Stomach smooth muscle (tissue), 2 donors: ENCODE results near the gene TNK2.
A peak's percentile ranks its signal among the peaks of the same experiment; 100 is the strongest.
"Not testable (repeated sequence)": the region's sequence is repeated elsewhere in the genome, so short reads cannot be mapped to it uniquely, and the experiment has no call there.

Experiments
- H3K27ac ChIP-seq: one replicate; pipeline ENCODE4 v1.7.0; 2013; ENCODE audit warnings: mild to moderate bottlenecking, low read length, inconsistent platforms
- H3K27me3 ChIP-seq, 2 donors: one replicate each; pipeline ENCODE4 v1.7.0; 2013; ENCODE audit warnings: low read length in 2 of 2; ENCODE audit not compliant: insufficient read depth in 2 of 2, control insufficient read depth in 1 of 2
- H3K36me3 ChIP-seq, 2 donors: one replicate each; pipeline ENCODE4 v1.7.0; 2013; ENCODE audit warnings: low read length in 2 of 2; ENCODE audit not compliant: control insufficient read depth in 2 of 2, insufficient read depth in 2 of 2
- H3K4me1 ChIP-seq: one replicate; pipeline ENCODE4 v1.7.0; 2013; ENCODE audit warnings: low read length; ENCODE audit not compliant: control insufficient read depth, insufficient read depth
- H3K4me3 ChIP-seq, 2 donors: one replicate each; pipeline ENCODE4 v1.7.0; 2013; ENCODE audit warnings: low read length in 2 of 2
- H3K9ac ChIP-seq, 2 donors: one replicate each; pipeline ENCODE4 v1.7.0; 2013; ENCODE audit warnings: low read length in 2 of 2, mild to moderate bottlenecking in 1 of 2
- H3K9me3 ChIP-seq, 2 donors: one replicate each; pipeline ENCODE4 v1.7.0; 2013; ENCODE audit warnings: low read length in 2 of 2; ENCODE audit not compliant: control insufficient read depth in 2 of 2
- donor health status: healthy.
- donor health status: Pancreatic carcinoma.

TNK2 gene

GRCh38 chr3:195907934-195908693, at the start of gene TNK2:
Gene TNK2, minus strand, starts transcription at chr3:195908551. Its CDS starts 19,963 bp downstream, at chr3:195888588.
- Histone ChIP-seq H3K4me1 (peaks cover 34% of the 10 kb centered on the region), H3K27ac (no peak within 1 kb of the TSS), H3K9me3 (no peaks in the 10 kb centered on the region), H3K36me3 (no peaks in the 10 kb centered on the region), H3K4me3 (peak within 1 kb of the TSS; percentile 72 to 78), H3K9ac (peak within 1 kb of the TSS; percentile 53 to 58), H3K27me3 (no peaks in the 10 kb centered on the region)

GRCh38 chr3:195956577-195956976, 48.2 kb upstream of the TNK2 start:
- no peaks in the 10 kb centered on the region for H3K27me3 ChIP-seq

GRCh38 chr3:195955416-195955841, 47.1 kb upstream of the TNK2 start:
- not testable (repeated sequence) for H3K4me1 ChIP-seq, H3K9me3 ChIP-seq, H3K27ac ChIP-seq, H3K36me3 ChIP-seq, H3K9ac ChIP-seq, H3K4me3 ChIP-seq, H3K27me3 ChIP-seq

More at GRCh38 chr3:195956577-195956976, 48.2 kb upstream of the TNK2 start:
- H3K4me3 ChIP-seq = no peak overlapping the region
- H3K9ac ChIP-seq = no peak overlapping the region
- peaks cover 7% of the 10 kb centered on the region for H3K4me1 ChIP-seq
- H3K9me3 ChIP-seq = no peaks in the 10 kb centered on the region
- no peak overlapping the region for H3K27ac ChIP-seq
- H3K36me3 ChIP-seq = no peaks in the 10 kb centered on the region

- peak overlapping the region in 1 of 2 donors; percentile 68 for H3K4me3 ChIP-seq
- H3K36me3 ChIP-seq, H3K9me3 ChIP-seq, H3K27me3 ChIP-seq, H3K4me1 ChIP-seq, H3K27ac ChIP-seq: not testable (repeated sequence)
- peak overlapping the region in 1 of 2 donors; percentile 51 for H3K9ac ChIP-seq
These were observed 46.4 kb upstream of the TNK2 start for GRCh38 chr3:195954752-195955119.

GRCh38 chr3:195954052-195954751, 45.9 kb upstream of the TNK2 start:
- H3K27me3 ChIP-seq, H3K27ac ChIP-seq, H3K9me3 ChIP-seq, H3K4me1 ChIP-seq, H3K36me3 ChIP-seq: not testable (repeated sequence)
- H3K4me3 ChIP-seq = peak overlapping the region in 1 of 2 donors; percentile 68
- H3K9ac ChIP-seq = peak overlapping the region in 1 of 2 donors; percentile 51

GRCh38 chr3:195952590-195952989, 44.2 kb upstream of the TNK2 start:
- H3K36me3 ChIP-seq, H3K27ac ChIP-seq, H3K27me3 ChIP-seq, H3K4me3 ChIP-seq, H3K9me3 ChIP-seq, H3K9ac ChIP-seq, H3K4me1 ChIP-seq: not testable (repeated sequence)

- H3K36me3 ChIP-seq, H3K9me3 ChIP-seq, H3K27ac ChIP-seq, H3K4me1 ChIP-seq, H3K27me3 ChIP-seq, H3K4me3 ChIP-seq, H3K9ac ChIP-seq: not testable (repeated sequence)
These were observed 43.3 kb upstream of the TNK2 start for GRCh38 chr3:195951443-195952177.

GRCh38 chr3:195950731-195951130, 42.4 kb upstream of the TNK2 start:
- H3K27ac ChIP-seq, H3K9me3 ChIP-seq, H3K27me3 ChIP-seq, H3K4me1 ChIP-seq, H3K36me3 ChIP-seq, H3K9ac ChIP-seq, H3K4me3 ChIP-seq: not testable (repeated sequence)

- not testable (repeated sequence) for H3K4me1 ChIP-seq, H3K27me3 ChIP-seq, H3K4me3 ChIP-seq, H3K9ac ChIP-seq, H3K36me3 ChIP-seq, H3K27ac ChIP-seq, H3K9me3 ChIP-seq
These were observed 41.8 kb upstream of the TNK2 start for GRCh38 chr3:195950164-195950563.

- H3K27me3 ChIP-seq = not testable (repeated sequence)
These were observed 38.8 kb upstream of the TNK2 start for GRCh38 chr3:195946910-195947699.

More at GRCh38 chr3:195946910-195947699, 38.8 kb upstream of the TNK2 start:
- H3K4me1 ChIP-seq, H3K9ac ChIP-seq, H3K9me3 ChIP-seq, H3K27ac ChIP-seq, H3K4me3 ChIP-seq, H3K36me3 ChIP-seq: not testable (repeated sequence)
